Left cardiac atrium (tissue), 4 donors: ENCODE data around the gene SERPINA5. TPM values are rescaled to one million over a fixed set of nuclear protein-coding genes. Genes with fewer than 3 reads are reported as not detected.

Experiments used
- ATAC-seq, 2 donors: fragments of 200-7000 bp; cut with Tn5 transposase; one replicate each; pipeline ENCODE4 v1.9.1; 2020; ENCODE audit warnings: mild to moderate bottlenecking in 2 of 2, moderate library complexity in 2 of 2
- DNase-seq: peaks from one replicate; pipeline ENCODE4 v3.0.0-alpha.2; 2020
- intact Hi-C, 2 donors: fragments of 100-400 bp; cut with DNase I; formaldehyde crosslinking; loops; one replicate each; pipeline versions ENCODE4 v1.14.1 to v1.15.1; 2022 to 2023
- total RNA-seq, 2 donors: library from RNA; stranded (reverse); fragmentation: NEBNext Ultra II Directional; extraction: Animal tissue kit (Norgen Biotek cat#: 25700); gene quantifications; one replicate each; pipeline ENCODE4 v1.2.1, GENCODE V29; 2021
- donor health status: DM: no; HTN: yes; CAD: no.
- donor health status: DM: no; HTN: yes; CAD: no; lungs with severe emphysema.
- donor health status: DM: yes; HTN: yes; CAD: no.
- donor health status: Dilated cardiomyopathy.

SERPINA5 gene
- total RNA-seq, 2 donors from 2014 or later = 9.3 to 13.8 TPM

DNA sequence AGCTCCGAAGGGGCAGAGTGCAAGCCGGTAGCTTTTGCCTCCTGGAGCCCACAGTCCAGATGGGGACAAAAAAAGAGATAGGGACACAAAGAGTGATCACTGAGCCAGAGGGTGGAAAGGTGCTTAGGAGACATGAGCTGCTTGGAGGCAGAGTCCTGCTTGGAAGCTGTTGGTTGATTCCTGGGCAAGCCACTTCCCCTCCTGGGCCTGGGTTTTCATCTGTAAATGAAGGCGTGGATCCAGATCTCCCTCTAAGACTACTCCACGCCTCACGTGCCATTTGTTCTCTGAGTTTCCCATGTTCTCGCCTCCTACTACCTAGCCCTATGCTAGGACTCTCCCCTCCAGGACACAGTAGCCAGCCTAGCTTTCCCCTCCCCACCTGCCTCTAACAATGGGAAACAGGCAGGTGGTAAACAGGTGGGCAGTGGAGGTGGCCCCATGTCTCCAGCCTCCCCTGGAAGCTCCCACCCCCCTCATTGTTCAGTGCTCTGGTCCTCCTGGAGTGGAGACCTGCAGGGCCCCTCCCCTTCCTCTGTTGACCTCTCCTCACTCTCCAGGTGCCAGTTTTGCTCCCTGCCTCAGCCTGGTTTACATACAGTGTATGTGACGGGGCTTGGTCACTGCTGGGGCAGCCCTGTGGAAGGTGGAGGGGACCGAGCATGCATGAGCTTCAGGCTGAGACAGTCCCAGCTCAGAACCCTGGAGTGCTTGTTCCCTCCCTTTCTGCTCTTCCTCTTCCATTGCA is 34.8 kb downstream of the SERPINA5 start:
- ATAC-seq = no peak
- no peak for DNase-seq
- intact Hi-C loops = no loop called here

GRCh38 chr14:94617366-94617941 is 36.2 kb downstream of the SERPINA5 start:
- DNase-seq (no peak), ATAC-seq (no peak)

DNA sequence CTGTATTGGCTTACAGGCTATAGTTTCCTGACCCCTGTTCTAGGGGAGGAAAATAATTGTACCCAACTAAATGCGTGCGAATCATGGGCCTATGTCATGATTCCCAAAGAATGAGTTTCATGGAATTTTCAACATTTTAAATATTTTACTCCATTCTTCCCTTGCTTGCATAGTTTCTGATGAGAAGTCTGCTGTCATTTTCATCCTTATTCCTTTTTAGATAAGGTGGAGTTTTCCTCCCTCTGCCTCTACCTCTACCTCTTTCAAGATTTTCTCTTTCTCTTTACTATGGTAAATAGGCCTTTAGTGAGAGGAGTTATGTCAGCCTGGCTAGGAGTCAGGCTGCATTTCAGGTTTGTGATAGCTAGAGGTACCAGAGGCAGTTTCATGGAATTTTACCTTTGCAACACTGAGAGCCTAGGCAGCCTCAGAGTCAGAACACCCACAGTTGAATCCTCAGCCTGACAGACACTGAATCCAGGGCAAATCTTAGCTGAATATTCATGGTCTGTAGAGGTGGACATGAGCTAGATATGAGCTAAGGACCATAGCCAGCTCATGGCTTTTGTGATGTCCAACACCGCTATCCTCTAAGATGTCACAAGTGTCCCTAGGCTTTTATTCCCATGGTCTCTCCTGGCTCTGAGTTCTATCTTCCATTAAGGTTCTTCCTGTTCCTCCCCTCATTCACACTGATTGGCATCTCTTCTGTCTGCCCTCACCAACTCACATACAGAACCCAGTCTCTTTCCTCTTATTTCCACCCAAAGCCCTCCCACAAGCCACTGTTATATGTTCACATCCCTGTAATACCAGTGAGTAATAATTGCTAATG is 37.0 kb downstream of the SERPINA5 start:
- no peak for DNase-seq
- intact Hi-C loops = no loop called here
- ATAC-seq = no peak

More at GRCh38 chr14:94617366-94617941, 36.2 kb downstream of the SERPINA5 start:
- intact Hi-C loops = no loop called here

GRCh38 chr14:94619297-94619696 is 38.1 kb downstream of the SERPINA5 start:
- intact Hi-C loops = no loop called here
- DNase-seq (no peak), ATAC-seq (no peak)

DNA sequence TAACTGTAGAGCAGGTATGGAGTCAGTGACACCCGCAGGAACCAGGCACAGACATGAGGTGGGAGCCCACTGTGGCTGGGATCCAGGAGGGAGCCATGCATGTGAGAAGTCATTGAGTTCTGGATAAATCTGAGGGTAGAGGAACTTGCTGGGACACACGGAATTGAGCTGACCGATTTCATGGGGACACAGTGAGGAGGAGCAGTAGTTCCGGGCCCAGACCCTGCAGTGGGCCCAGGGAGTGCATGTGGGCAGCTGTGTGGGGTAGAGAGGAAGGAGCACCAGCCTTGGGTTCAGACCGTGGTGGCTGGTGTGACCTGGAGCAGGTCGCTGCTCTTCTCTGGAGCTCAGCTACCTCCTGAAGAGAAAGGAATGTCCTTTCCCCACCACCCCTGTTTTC is 39.4 kb downstream of the SERPINA5 start:
- ATAC-seq (no peak), DNase-seq (no peak)

GRCh38 chr14:94621358-94622134 is 40.3 kb downstream of the SERPINA5 start:
- DNase-seq (no peak), ATAC-seq (no peak)
- intact Hi-C loops = no loop called here

More for the DNA sequence above, 39.4 kb downstream of the SERPINA5 start:
- intact Hi-C loops = no loop called here

DNA sequence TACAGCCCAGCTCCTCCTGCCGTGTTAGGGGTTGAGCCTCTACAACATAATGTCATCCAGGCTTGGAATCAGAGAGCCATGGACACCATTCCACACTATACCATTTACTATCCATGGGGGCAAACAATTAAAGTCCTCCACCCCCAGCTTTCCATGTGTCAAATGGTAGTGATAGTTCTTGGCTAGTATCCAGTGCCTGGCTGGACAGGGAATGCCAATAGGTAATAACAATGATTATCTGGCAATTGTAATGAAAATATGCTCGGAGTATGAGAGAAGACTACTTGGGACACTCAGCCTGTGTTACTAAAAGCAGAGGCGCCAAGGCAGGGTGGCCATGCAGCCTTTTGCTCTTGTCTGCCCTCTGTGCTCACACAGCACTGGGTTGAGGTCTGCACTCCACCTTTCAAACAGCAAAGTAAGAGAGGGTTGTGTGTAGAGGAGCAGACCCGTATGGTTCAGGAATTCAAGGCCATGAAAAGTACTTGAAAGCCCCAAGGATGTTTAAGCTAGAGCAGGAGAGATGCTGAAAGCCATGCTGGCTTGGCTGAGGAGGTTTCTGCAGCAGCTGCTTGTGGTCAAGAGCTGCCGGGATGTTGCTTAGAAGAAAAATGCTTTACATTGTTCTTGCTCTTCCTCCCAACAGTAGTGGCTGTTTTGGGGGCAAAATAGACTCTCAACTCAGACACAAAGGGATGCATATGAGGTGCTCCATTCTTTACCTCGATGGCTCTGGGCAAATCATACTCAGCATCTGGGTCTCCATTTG is 41.6 kb downstream of the SERPINA5 start:
- intact Hi-C loops = no loop called here
- DNase-seq (no peak), ATAC-seq (no peak)

DNA sequence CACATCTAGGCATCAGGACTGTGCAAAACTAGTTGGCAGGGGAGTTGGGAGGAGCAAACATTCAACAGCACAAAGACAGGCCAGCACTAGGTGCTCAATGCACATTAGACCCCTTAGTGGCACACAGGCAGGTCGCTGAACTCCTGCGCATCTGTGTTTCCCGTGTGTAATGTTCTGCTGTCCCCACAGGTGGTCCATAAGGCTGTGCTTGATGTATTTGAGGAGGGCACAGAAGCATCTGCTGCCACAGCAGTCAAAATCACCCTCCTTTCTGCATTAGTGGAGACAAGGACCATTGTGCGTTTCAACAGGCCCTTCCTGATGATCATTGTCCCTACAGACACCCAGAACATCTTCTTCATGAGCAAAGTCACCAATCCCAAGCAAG is 42.2 kb downstream of the SERPINA5 start:
- DNase-seq (no peak), ATAC-seq (no peak)
- intact Hi-C loops = no loop called here

DNA sequence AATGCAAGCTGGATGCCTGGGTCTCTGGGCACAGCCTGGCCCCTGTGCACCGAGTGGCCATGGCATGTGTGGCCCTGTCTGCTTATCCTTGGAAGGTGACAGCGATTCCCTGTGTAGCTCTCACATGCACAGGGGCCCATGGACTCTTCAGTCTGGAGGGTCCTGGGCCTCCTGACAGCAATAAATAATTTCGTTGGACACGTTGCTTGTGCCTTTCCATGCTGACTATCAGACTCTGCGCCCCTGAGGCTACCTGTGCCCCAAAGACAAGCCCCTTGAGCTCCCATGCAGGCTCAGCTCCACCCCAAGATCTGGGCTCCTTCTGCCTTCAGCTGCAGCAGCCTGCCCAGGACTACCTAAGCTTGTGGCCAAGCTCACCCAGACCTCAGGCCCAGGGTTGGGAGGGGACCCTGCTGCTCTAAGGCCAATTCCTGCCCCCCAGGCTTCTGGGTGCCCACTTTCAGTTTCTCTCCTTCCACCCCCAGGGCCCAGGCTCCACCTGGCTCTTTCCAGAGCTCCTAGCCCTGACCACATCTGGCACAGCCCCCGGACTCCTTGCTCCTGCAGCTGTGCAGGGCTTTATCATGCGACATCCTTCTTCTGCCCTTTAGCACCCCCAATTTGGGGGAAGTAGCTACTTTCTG is 42.8 kb downstream of the SERPINA5 start:
- DNase-seq (no peak), ATAC-seq (no peak)
- intact Hi-C loops = no loop called here

DNA sequence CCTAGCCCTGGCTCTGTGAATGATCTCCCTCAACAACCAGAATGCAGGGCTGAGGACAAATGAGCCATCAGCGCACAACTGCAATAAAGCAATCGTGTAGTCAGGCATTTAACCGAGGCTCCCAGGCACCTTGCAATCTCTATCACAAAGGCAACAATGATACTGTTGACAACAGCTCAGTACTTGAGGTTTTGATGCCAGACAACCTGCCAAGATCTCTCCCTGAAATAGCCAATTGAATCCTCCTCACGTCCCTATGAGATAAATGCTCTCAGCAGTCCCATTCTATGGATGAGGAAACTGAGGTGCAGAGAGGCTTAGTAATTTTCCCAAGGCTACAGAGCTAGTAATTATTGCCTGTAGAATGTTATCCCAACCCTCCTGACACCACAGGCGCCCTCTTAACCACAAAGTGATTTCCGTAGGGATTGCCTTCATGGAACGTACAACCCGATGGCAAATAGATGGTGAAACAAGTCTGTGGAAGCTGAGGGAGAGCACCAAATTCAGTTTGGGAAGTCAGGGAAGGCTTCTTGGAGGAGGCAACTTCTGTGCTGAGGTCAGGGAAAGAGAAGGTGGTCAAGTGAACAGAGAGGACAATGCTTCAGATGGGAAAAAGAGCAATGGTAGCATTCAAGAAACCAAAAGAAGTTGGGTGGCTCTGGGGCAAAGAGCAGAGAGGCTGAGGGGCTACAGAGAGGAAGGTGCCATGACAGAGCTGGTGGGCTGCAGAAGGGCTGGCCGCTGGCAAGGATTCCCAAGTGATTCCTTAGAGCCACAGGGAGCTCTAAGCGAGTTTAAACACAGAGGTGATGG is 43.5 kb downstream of the SERPINA5 start:
- no peak for ATAC-seq
- intact Hi-C loops = no loop called here
- DNase-seq = no peak

DNA sequence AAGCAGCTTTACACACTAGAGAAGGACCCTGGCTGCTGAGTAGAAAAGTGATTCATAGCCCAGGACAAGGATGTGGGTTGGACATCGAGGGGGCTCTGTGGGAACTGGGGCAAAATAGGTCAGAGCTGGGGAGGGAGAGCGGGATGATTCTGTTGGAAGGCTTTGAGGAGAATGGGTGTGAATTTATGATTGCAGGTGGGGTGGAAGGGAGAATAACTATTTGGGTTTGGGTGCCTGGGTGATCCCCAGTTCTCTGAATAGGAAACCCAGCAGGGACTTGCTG is 44.1 kb downstream of the SERPINA5 start:
- ATAC-seq = peak in 1 of 2 donors; percentile 33
- intact Hi-C loops = no loop called here

GRCh38 chr14:94628578-94628977 is 47.4 kb downstream of the SERPINA5 start:
- intact Hi-C loops = no loop called here
- no peak for DNase-seq
- ATAC-seq = no peak

More for the DNA sequence above, 44.1 kb downstream of the SERPINA5 start:
- DNase-seq = no peak

GRCh38 chr14:94630396-94630795 is 49.2 kb downstream of the SERPINA5 start:
- intact Hi-C loops = no loop called here
- DNase-seq (no peak), ATAC-seq (no peak)

DNA sequence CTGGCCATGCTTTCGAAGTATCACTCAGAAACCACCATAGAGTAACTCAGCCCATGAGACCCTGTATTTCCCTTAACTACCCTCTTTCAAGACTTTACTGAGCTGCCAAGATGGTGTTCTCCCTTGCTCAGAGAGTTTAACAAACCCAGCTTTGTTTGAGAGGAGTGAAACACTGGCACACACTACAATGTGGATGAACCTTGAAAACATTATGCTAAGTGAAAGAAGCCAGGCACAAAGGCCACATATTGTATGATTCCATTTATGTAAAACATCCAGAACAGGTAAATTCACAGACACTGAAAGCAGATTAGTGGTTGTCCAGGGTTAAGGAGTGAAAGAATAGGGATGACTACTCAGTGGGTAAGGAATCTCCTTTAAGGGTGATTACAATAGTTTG is 49.8 kb downstream of the SERPINA5 start:
- intact Hi-C loops = no loop called here
- no peak for ATAC-seq
- no peak for DNase-seq

GRCh38 chr14:94631536-94632304 is 50.5 kb downstream of the SERPINA5 start:
- ATAC-seq (no peak), DNase-seq (no peak)
- intact Hi-C loops = no loop called here

- intact Hi-C loops = no loop called here
- ATAC-seq (no peak), DNase-seq (no peak)
Measured at GRCh38 chr14:94632305-94632590, 51.0 kb downstream of the SERPINA5 start.

DNA sequence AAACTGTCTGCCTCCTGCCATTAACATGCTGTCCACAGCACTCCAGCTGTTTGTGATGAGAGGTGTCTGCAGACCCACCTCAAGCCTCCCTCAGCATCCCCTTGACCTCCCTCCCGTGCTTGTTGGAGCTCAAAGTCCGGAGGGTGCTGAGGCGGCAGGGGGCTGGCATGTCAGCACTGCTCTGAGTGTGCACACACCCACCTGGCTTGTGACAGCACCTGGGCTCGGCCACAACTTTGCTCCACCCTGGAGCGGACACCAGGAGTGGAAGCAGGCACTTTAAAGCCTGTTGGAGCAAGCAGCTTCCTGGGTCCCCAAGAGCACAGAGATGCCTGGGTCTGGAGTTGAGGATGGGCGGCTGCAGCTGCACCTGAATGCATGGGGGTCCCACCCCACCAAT is 51.9 kb downstream of the SERPINA5 start:
- ATAC-seq (no peak), DNase-seq (no peak)
- intact Hi-C loops = no loop called here
